Activated CD4-positive, alpha-beta memory T cell treated with anti-CD3 and anti-CD28 coated beads for 36 hours (primary cell): ENCODE results near the gene CTSH. TPM values are rescaled to one million over a fixed set of nuclear protein-coding genes. Genes with fewer than 3 reads are reported as not detected.

Experiments
- CTCF ChIA-PET: fragments of 350-600 bp; sonication (Branson Sonifier 250); formaldehyde crosslinking; loops from one replicate; lab custom pipeline; 2021; ENCODE audit warnings: antibody characterized with exemption, inconsistent platforms; lab: Charles Lee
- POLR2A ChIA-PET: fragments of 350-600 bp; sonication (Branson Sonifier 250); formaldehyde crosslinking; loops from one replicate; lab custom pipeline; 2021; ENCODE audit warnings: antibody characterized with exemption; lab: Charles Lee
- DNase-seq: peaks from one replicate; pipeline ENCODE4 v3.0.0-alpha.2; 2020
- H3K27ac Mint-ChIP-seq: one replicate; pipeline ENCODE4 v1.8.0; 2021; ENCODE audit warnings: mixed read lengths
- H3K27me3 Mint-ChIP-seq: one replicate; pipeline ENCODE4 v1.8.0; 2021; ENCODE audit warnings: mixed read lengths
- H3K36me3 Mint-ChIP-seq: one replicate; pipeline ENCODE4 v1.8.0; 2021; ENCODE audit warnings: mixed read lengths
- H3K4me1 Mint-ChIP-seq: one replicate; pipeline ENCODE4 v1.8.0; 2021; ENCODE audit warnings: low read depth, mixed read lengths
- H3K4me3 Mint-ChIP-seq: one replicate; pipeline ENCODE4 v1.8.0; 2021; ENCODE audit warnings: mild to moderate bottlenecking, mixed read lengths
- H3K9me3 Mint-ChIP-seq: one replicate; pipeline ENCODE4 v1.8.0; 2021; ENCODE audit warnings: mixed read lengths
- intact Hi-C: fragments of 100-400 bp; cut with micrococcal nuclease; formaldehyde crosslinking; loops from one replicate; pipeline ENCODE4 v1.15.1; 2023
- total RNA-seq, 2 experiments: library from RNA; stranded (reverse); gene quantifications; one replicate each; pipeline ENCODE4 v1.2.3, GENCODE V29; 2021

CTSH gene
- total RNA-seq, 2 experiments from 2014 or later, result 127 to 132 TPM

DNA sequence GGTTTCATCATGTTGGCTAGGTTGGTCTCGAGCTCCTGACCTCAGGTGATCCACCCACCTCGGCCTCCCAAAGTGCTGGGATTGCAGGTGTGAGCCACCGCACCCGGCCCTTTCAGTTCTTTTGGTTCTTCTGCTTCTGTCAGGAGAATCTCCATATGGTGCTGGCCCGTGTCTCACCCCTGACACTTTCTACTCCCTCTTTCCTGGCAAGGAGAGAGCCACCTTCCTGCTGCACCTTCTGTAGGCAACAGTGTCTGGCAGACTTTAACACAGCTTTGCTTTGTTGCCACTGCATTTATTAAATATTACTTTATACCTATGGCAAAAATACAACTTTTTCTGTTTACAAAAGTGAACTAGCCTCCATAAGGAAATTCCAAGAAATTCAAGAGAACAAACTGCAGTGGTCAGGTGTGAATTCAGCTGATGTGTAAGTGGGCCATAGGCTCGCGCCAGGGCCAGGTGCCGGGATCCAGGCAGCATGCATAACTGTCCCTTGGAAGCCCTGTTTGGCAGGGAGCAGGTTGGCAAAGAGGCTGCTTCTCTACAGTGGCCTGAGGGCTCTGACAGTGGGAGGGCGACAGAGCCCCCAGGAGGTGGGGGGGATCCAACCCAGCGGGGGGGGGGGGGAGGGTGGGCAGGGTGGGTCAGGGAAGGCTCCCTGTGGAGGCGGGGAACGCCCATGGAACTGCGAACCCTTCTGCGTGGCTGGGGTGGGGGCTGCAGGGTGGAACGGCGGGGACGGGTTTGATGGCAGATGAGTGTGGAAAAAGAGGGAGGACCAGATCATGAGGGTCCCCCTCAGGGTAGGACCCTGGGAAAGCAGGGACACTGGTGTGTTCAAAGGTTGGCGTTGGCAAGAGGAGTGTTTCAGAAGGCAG, 21.1 kb downstream of the CTSH start:
- intact Hi-C loops, result no loop called here
- H3K27ac Mint-ChIP-seq, result peak overlapping the region; percentile 64

DNA sequence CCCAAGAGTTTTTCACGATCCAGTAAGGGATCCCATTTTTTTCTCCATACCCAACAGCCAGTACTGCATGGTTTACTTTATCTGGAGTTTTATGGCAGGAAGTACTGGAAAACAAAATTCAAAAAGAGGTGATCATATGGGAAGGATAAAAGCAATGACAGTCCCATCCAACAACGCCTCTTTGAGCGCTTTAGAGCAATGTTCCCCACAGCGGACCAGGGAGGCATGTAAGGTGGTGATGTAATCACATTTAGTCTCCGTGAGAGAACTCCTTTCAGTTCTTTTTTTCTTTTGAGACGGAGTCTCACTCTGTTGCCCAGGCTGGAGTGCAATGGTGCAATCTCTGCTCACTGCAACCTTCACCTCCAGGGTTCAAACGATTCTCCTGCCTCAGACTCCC, 21.8 kb downstream of the CTSH start:
- CTCF ChIA-PET, result interaction anchor here (1.2 kb wide), 1 partner anchor 56 kb away, joined by 5 read pairs; no protein-coding TSS in a partner anchor
- peak overlapping the region; percentile 23 for H3K27ac Mint-ChIP-seq
- POLR2A ChIA-PET, result no interaction called here

More for the DNA sequence above, 21.1 kb downstream of the CTSH start:
- Mint-ChIP-seq H3K4me3 (no peak overlapping the region), H3K4me1 (no peaks in the 10 kb centered on the region), H3K36me3 (peaks cover 27% of the 10 kb centered on the region), H3K9me3 (no peaks in the 10 kb centered on the region), H3K27me3 (no peaks in the 10 kb centered on the region)
- ChIA-PET POLR2A (interaction anchor here (1.0 kb wide), 1 partner anchor 8 kb away, joined by 3 read pairs; no protein-coding TSS in a partner anchor), CTCF (no interaction called here)
- no peak for DNase-seq

DNA sequence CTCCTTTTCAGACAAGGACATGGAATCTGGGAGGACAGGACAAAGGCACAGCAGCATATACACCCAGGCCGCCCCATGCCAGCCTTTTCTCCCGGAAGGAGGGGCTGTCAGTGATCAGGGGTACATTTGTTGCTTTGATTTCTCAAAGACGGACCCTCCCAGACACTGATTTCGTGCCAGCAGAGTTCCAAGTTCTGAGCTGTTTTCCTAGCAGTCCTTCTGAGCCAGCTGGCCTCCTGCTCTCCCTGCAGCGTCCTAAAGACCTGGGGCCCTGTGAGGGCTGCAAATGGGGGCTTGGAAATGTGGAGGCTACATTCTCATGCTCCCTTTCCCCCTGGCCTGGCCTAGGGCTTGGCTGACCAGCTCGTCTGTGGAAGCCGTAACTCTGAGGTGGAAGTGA, 22.3 kb downstream of the CTSH start:
- H3K36me3 Mint-ChIP-seq, result peaks cover 29% of the 10 kb centered on the region
- H3K4me3 Mint-ChIP-seq, result no peak overlapping the region
- intact Hi-C loops, result no loop called here
- no peaks in the 10 kb centered on the region for H3K27me3 Mint-ChIP-seq
- H3K9me3 Mint-ChIP-seq, result no peaks in the 10 kb centered on the region
- H3K4me1 Mint-ChIP-seq, result no peaks in the 10 kb centered on the region
- no peak for DNase-seq
- ChIA-PET CTCF (interaction anchor here (1.2 kb wide), 1 partner anchor 57 kb away, joined by 5 read pairs; no protein-coding TSS in a partner anchor), POLR2A (interaction anchor here (1.3 kb wide), 1 partner anchor 43 kb away, joined by 3 read pairs; no protein-coding TSS in a partner anchor)
- H3K27ac Mint-ChIP-seq, result no peak overlapping the region

More for the DNA sequence above, 21.8 kb downstream of the CTSH start:
- Mint-ChIP-seq H3K4me3 (no peak overlapping the region), H3K9me3 (no peaks in the 10 kb centered on the region), H3K36me3 (peaks cover 27% of the 10 kb centered on the region), H3K27me3 (no peaks in the 10 kb centered on the region), H3K4me1 (no peaks in the 10 kb centered on the region)
- no peak for DNase-seq
- intact Hi-C loops, result no loop called here

DNA sequence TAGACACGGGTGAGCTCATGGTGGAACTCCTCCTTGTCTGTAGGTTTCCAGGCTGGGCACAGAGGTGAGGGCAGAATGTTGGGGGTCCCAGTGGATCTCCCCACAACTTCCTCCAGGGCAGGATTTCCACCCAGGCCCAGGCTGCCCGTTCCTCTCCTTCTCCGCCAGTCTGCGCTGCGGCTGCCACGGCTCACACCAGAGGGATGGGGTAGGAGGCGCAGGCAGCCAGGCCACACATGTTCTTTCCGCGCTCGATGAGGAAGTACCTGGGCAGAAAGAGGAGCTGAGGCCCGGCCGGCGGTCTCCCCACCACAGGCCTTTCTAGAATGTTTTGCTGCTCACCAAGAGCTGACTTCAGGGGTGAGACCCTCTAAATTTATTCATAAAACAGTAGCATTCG, 22.9 kb downstream of the CTSH start:
- no peak for DNase-seq
- H3K27ac Mint-ChIP-seq, result no peak overlapping the region

DNA sequence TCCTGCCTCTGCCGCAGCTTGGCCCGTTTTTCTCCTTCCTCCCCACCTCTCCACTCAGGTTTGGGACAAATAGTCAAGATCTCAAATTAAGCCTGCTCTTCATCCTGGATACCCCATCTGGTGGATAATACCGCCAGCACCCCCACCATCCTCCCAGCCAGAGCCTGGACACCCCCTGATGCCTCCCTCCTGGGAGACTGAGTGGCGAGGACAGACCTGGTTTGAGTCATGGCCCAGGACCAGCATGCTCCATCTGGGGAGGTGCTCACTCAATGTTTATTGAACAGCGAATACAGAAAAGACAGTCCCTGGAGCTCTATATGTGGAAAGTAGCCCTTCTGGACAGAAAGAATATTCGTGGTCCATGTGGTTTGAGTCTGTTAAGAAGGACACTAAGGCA, 23.3 kb downstream of the CTSH start:
- Mint-ChIP-seq H3K36me3 (peaks cover 26% of the 10 kb centered on the region), H3K9me3 (no peaks in the 10 kb centered on the region), H3K4me1 (no peaks in the 10 kb centered on the region), H3K4me3 (no peak overlapping the region), H3K27me3 (no peaks in the 10 kb centered on the region), H3K27ac (peak overlapping the region; percentile 21)
- DNase-seq, result no peak
- ChIA-PET CTCF (interaction anchor here (0.6 to 2.0 kb wide), 3 partner anchors 11 to 16 kb away, joined by 3 to 6 read pairs (median 3); no protein-coding TSS in a partner anchor), POLR2A (interaction anchor here (1.3 kb wide), 1 partner anchor 42 kb away, joined by 3 read pairs; no protein-coding TSS in a partner anchor)
- intact Hi-C loops, result no loop called here

More for the DNA sequence above, 22.9 kb downstream of the CTSH start:
- H3K36me3 Mint-ChIP-seq, result peaks cover 29% of the 10 kb centered on the region
- H3K4me1 Mint-ChIP-seq, result no peaks in the 10 kb centered on the region
- intact Hi-C loops, result no loop called here
- POLR2A ChIA-PET, result interaction anchor here (1.3 kb wide), 1 partner anchor 42 kb away, joined by 3 read pairs; no protein-coding TSS in a partner anchor
- CTCF ChIA-PET, result interaction anchor here (0.6 to 1.2 kb wide), 2 partner anchors 15 to 58 kb away, joined by 3 to 5 read pairs; no protein-coding TSS in a partner anchor
- H3K27me3 Mint-ChIP-seq, result no peaks in the 10 kb centered on the region
- no peaks in the 10 kb centered on the region for H3K9me3 Mint-ChIP-seq
- no peak overlapping the region for H3K4me3 Mint-ChIP-seq

DNA sequence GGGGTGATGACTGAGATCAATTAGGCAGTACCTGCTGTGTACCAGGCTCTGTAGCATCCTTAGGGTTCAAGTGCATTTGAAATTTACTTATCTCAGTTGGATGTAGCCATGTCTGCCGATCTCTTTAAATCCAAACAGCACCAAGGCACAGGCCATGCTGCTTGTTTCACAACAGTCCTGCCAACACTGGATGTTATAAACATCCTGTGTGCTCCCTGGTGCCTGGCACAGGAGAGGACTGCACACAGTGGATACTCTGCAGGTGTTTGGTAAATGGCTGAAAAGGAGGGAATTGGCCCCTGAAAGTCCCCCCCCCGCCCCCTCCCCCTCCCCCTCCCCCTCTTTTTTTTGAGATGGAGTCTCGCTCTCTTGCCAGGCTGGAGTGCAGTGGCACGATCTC, 27.0 kb downstream of the CTSH start:
- DNase-seq, result no peak
- H3K9me3 Mint-ChIP-seq, result no peaks in the 10 kb centered on the region
- peaks cover 21% of the 10 kb centered on the region for H3K36me3 Mint-ChIP-seq
- intact Hi-C loops, result no loop called here
- H3K27ac Mint-ChIP-seq, result no peak overlapping the region
- POLR2A ChIA-PET, result no interaction called here
- no peak overlapping the region for H3K4me3 Mint-ChIP-seq
- CTCF ChIA-PET, result no interaction called here
- H3K27me3 Mint-ChIP-seq, result no peaks in the 10 kb centered on the region
- H3K4me1 Mint-ChIP-seq, result no peaks in the 10 kb centered on the region

DNA sequence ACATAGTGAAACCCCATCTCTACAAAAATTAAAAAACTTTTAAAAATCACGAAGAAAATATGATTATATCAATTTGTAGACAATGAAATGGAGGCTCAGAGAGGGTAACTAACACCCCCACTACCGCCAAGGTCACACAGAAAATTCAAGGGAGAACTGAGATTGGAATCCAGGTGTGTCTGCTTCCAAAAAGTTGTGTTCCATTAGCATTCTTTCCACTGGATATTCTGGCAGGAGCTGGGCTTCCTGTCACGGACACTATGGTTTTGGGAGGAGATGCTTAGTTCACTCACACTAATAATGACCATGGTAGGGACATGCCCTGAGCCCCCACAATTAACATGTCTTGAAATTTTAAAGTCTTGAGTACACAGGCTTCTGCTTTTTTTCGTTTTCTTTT, 28.8 kb downstream of the CTSH start:
- intact Hi-C loops, result no loop called here
- H3K36me3 Mint-ChIP-seq, result peaks cover 17% of the 10 kb centered on the region
- DNase-seq, result no peak
- H3K27me3 Mint-ChIP-seq, result no peaks in the 10 kb centered on the region
- H3K27ac Mint-ChIP-seq, result no peak overlapping the region
- H3K4me1 Mint-ChIP-seq, result peaks cover 5% of the 10 kb centered on the region
- POLR2A ChIA-PET, result interaction anchor here (0.9 kb wide), 1 partner anchor 8 kb away, joined by 3 read pairs; no protein-coding TSS in a partner anchor
- H3K4me3 Mint-ChIP-seq, result no peak overlapping the region
- no peaks in the 10 kb centered on the region for H3K9me3 Mint-ChIP-seq
- CTCF ChIA-PET, result interaction anchor here (0.8 to 1.1 kb wide), 2 partner anchors 64 to 269 kb away, joined by 3 to 4 read pairs; no protein-coding TSS in a partner anchor

DNA sequence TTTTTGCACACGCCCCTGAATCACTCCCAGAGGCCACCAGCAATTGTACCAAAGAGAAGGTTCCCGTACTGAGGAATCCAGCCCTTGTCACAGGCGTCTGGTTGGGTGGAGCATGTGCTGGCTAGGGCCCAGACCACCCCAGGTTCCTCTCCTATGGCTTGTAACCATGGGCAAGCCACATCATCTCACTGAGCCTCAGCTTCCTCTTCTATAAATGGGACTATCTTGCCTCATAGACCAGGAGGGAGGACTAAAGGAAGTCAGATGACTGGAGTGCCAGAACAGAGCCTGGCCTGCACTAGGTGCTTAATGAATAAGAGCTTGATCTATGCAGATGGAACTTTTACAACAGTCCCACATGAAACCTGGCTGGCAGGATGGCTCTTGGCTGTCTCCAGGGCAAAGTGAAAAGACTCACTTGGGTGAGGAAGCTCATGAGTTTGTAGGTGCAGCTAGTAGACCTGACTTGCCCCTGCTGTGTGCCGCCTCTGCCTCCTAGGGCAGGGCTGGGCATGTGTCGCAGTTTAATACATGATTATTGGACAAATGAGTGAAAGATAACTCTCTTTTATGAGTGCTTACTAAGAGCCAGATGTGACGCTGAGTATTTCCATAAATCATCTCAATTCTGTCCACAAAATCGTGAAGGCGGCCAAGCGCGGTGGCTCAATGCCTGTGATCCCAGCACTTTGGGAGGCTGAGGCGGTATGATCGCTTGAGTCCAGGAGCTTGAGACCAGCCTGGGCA, 29.3 kb downstream of the CTSH start:
- Mint-ChIP-seq H3K9me3 (no peaks in the 10 kb centered on the region), H3K4me1 (peaks cover 8% of the 10 kb centered on the region), H3K27ac (no peak overlapping the region), H3K27me3 (no peaks in the 10 kb centered on the region), H3K36me3 (peaks cover 21% of the 10 kb centered on the region), H3K4me3 (no peak overlapping the region)
- DNase-seq, result no peak
- intact Hi-C loops, result no loop called here
- POLR2A ChIA-PET, result interaction anchor here (0.9 kb wide), 1 partner anchor 9 kb away, joined by 3 read pairs; no protein-coding TSS in a partner anchor
- CTCF ChIA-PET, result interaction anchor here (0.8 to 1.1 kb wide), 2 partner anchors 64 to 269 kb away, joined by 3 to 4 read pairs; no protein-coding TSS in a partner anchor

DNA sequence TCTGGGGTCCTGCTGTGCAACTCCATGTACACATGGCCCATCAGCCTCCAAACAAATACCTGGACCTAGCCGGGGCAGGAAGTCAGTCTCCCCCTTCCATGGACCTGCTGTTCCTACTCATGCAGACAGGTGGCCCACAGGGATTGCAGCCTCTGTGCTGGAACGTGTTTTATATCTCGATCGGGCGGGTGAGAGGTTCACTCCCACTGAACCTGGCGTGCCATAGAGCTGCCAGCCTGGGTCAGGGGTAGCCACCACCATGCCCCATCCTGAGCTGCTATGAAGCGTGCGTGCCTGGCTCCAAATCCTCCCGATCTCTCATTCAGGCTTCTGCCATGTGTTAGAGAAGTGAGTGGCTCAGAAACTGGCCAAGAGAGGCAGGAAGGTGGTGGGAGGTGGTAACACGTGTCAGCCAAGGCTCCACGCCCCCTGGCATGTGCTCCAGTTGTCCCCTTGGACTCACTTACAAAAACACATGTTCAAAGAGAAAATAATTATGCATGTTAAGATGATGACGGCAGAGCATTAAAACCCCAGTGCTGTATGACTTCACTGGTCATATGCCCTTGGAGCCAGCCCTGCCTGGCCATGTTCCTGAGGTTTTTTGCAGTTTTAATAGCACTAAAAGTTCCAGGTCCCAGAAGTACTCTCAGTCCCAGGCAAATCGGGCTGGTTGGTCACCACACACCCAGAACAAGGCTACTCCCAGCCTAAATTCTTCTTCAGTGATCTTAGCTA, 30.6 kb downstream of the CTSH start:
- peaks cover 30% of the 10 kb centered on the region for H3K36me3 Mint-ChIP-seq
- no peaks in the 10 kb centered on the region for H3K27me3 Mint-ChIP-seq
- DNase-seq, result no peak
- no peak overlapping the region for H3K4me3 Mint-ChIP-seq
- no peaks in the 10 kb centered on the region for H3K9me3 Mint-ChIP-seq
- ChIA-PET CTCF (interaction anchor here (0.7 kb wide), 1 partner anchor 40 kb away, joined by 3 read pairs; no protein-coding TSS in a partner anchor), POLR2A (interaction anchor here (0.7 kb wide), 1 partner anchor 41 kb away, joined by 3 read pairs; no protein-coding TSS in a partner anchor)
- H3K4me1 Mint-ChIP-seq, result peaks cover 17% of the 10 kb centered on the region
- H3K27ac Mint-ChIP-seq, result no peak overlapping the region
- intact Hi-C loops, result loop anchor here (5.0 kb wide), 1 partner anchor 63 kb away; no protein-coding TSS in a partner anchor

DNA sequence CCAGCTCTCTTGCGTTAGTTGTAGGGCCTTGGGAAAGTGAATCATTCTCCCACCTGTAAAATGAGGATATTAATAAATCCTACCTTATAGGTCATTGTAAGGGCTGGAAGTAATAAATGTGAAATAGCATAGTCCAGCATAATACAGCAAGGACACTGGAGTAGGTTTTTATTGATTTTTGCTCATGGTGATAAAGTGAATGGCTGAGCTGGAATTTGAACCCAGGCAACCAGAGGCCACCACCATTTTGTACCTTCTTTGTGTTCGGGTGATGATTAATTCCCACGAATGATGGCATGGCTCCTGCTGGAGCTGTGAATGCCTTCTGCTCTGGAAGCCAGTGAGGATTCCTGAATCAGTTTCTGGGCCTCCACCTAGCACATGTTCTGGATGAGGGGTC, 31.8 kb downstream of the CTSH start:
- Mint-ChIP-seq H3K27me3 (no peaks in the 10 kb centered on the region), H3K9me3 (no peaks in the 10 kb centered on the region), H3K36me3 (peaks cover 30% of the 10 kb centered on the region), H3K4me3 (no peak overlapping the region), H3K4me1 (peaks cover 23% of the 10 kb centered on the region), H3K27ac (no peak overlapping the region)
- POLR2A ChIA-PET, result no interaction called here
- CTCF ChIA-PET, result interaction anchor here (1.8 kb wide), 1 partner anchor 67 kb away, joined by 11 read pairs; no protein-coding TSS in a partner anchor
- DNase-seq, result no peak
- intact Hi-C loops, result loop anchor here (5.0 kb wide), 1 partner anchor 64 kb away; no protein-coding TSS in a partner anchor

DNA sequence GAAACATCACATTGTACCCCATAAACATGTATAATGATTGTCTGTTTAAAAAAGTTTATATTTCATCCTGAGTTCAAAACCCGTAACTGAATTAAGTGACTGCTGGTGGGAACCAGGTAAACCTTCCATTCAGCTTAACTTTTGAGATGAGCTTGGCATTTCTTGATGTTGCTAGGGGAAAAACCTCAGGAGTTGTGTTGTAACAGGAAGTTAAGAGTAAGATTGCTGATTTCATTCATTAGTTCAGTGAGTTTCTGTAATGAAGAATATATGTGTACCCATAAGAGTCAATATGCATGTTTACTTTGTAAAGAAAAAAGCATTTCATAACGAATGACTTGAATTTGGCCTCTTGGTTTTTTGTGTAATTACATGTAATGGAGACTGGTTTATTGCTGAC, 32.5 kb downstream of the CTSH start:
- CTCF ChIA-PET, result interaction anchor here (0.9 to 1.8 kb wide), 2 partner anchors 68 to 272 kb away, joined by 5 to 11 read pairs; no protein-coding TSS in a partner anchor

More for the DNA sequence above, 32.5 kb downstream of the CTSH start:
- Mint-ChIP-seq H3K27ac (no peak overlapping the region), H3K9me3 (no peaks in the 10 kb centered on the region), H3K36me3 (peaks cover 34% of the 10 kb centered on the region), H3K4me3 (no peak overlapping the region), H3K27me3 (no peaks in the 10 kb centered on the region), H3K4me1 (peaks cover 23% of the 10 kb centered on the region)
- DNase-seq, result no peak
- intact Hi-C loops, result loop anchor here (5.0 kb wide), 1 partner anchor 65 kb away; no protein-coding TSS in a partner anchor
- POLR2A ChIA-PET, result interaction anchor here (0.6 kb wide), 1 partner anchor 179 kb away, joined by 3 read pairs; no protein-coding TSS in a partner anchor
